Measurements from ENCODE around the gene POU6F2. TPM values are rescaled to one million over a fixed set of nuclear protein-coding genes. Genes with fewer than 3 reads are reported as not detected.

POU6F2 gene
- total RNA-seq, 1 experiment from 2014 or later = not detected

DNA sequence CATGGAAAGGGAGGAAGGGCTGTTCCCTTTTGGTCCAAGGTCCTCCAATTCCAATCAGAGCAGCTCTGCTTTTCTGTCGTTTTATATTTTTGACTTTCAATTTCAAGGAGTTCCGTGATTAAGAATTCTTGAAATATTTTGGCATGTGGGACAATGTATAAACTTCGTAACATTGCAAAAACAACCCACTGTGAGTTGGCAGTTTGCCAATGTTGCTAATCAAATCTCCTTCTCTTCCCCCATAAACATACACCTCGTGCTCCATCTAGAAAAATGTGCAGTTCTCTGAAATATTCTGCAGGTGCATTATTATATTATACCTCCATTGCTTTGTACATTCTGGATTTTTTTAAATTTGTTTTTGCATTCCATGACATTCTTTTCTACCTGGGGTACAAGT lies 49.8 kb downstream of the POU6F2 start:
- intact Hi-C loops (cut with micrococcal nuclease) = no loop called here
- Histone ChIP-seq H3K9me3 (ENCODE audit: low read length) (no peaks in the 10 kb centered on the region), H3K9me2 (replicated peaks; ENCODE audit: low read length) (no peaks in the 10 kb centered on the region), H3K4me1 (ENCODE audit: insufficient read depth, low read length) (no peaks in the 10 kb centered on the region), H3K79me2 (ENCODE audit: low read length) (no peaks in the 10 kb centered on the region), H3K4me2 (ENCODE audit: low read length) (no peak overlapping the region), H3K27me3 (ENCODE audit: low read length) (peaks cover 8% of the 10 kb centered on the region; the same call in 1 of the 2 replicates), H3K4me3 (ENCODE audit: low read length) (no peak overlapping the region), H4K20me1 (ENCODE audit: low read length) (no peaks in the 10 kb centered on the region), H2AFZ (ENCODE audit: low read length) (no peak overlapping the region), H3F3A (ENCODE audit: low read length, unreplicated experiment) (no peaks in the 10 kb centered on the region), H3K9ac (ENCODE audit: low read length) (no peak overlapping the region), H3K27ac (ENCODE audit: low read length) (no peak overlapping the region), H3K36me3 (ENCODE audit: low read depth, low read length) (no peaks in the 10 kb centered on the region)
- TF ChIP-seq EZH2 (IDR thresholded peaks at IDR 0.05; ENCODE audit: low read length, unreplicated experiment) (no peak), EZH2phosphoT487 (IDR thresholded peaks at IDR 0.05; ENCODE audit: borderline replicate concordance, low read length) (no peak)
- TF ChIP-seq, protein P1, sequence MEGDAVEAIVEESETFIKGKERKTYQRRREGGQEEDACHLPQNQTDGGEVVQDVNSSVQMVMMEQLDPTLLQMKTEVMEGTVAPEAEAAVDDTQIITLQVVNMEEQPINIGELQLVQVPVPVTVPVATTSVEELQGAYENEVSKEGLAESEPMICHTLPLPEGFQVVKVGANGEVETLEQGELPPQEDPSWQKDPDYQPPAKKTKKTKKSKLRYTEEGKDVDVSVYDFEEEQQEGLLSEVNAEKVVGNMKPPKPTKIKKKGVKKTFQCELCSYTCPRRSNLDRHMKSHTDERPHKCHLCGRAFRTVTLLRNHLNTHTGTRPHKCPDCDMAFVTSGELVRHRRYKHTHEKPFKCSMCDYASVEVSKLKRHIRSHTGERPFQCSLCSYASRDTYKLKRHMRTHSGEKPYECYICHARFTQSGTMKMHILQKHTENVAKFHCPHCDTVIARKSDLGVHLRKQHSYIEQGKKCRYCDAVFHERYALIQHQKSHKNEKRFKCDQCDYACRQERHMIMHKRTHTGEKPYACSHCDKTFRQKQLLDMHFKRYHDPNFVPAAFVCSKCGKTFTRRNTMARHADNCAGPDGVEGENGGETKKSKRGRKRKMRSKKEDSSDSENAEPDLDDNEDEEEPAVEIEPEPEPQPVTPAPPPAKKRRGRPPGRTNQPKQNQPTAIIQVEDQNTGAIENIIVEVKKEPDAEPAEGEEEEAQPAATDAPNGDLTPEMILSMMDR (conservative IDR thresholded peaks at IDR 0.05; ENCODE audit: low read depth, low read length) = no peak
- DNase-seq = no peak
- no TSS peak for BruUV-seq (replicated peaks)
- POLR2A ChIA-PET (ENCODE audit: unreplicated experiment) = no interaction called here
- CTCF ChIA-PET = no interaction called here
- ATAC-seq = no peak

DNA sequence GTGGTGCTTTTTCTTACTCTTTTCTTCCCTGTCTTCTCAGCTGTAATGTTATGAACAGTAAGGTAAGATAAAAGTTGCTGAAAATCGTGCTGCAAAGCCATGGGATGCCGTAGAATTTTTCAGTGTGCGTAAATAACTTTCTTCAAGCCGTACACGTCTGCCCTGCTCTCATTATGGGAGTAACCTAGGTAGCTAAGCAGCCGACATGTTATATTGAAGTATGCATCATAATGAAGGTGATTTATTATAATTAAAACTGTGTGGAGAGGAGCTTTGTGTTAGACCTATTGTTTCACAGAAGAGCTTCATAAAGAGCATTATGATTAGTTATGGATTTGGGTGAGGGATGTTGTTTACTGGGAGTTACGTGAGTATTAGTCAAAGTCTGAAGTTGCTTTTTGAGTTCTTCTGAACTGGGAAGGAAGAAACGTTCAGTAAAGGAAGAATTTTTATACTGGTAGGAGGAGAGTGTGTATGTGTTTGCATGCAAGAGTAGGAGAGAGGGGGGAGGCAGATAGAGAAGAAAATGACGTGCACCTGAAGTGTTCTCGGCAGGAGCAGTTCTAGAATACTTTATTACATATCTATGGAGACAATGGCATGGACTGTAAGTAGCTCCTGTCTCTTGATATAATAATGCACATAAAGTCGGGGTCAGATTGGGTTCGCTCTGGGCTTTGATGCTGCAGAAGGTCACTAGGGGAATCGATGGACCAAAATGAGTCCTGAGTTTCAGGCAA lies 56.3 kb downstream of the POU6F2 start:
- Histone ChIP-seq H3K79me2 (ENCODE audit: low read length) (no peaks in the 10 kb centered on the region), H3K9ac (ENCODE audit: low read length) (no peak overlapping the region), H3K27ac (ENCODE audit: low read length) (no peak overlapping the region), H3K4me2 (ENCODE audit: low read length) (no peak overlapping the region), H3K4me1 (ENCODE audit: insufficient read depth, low read length) (no peaks in the 10 kb centered on the region), H3K36me3 (ENCODE audit: low read depth, low read length) (no peaks in the 10 kb centered on the region), H3F3A (ENCODE audit: low read length, unreplicated experiment) (no peaks in the 10 kb centered on the region), H3K9me3 (ENCODE audit: low read length) (no peaks in the 10 kb centered on the region), H2AFZ (ENCODE audit: low read length) (no peak overlapping the region), H3K9me2 (replicated peaks; ENCODE audit: low read length) (no peaks in the 10 kb centered on the region), H4K20me1 (ENCODE audit: low read length) (no peaks in the 10 kb centered on the region), H3K4me3 (ENCODE audit: low read length) (no peak overlapping the region), H3K27me3 (ENCODE audit: low read length) (peaks cover 65% of the 10 kb centered on the region)
- DNase-seq = no peak
- intact Hi-C loops (cut with micrococcal nuclease) = no loop called here
- POLR2A ChIA-PET (ENCODE audit: unreplicated experiment) = no interaction called here
- no TSS peak for BruUV-seq (replicated peaks)
- CTCF ChIA-PET = no interaction called here
- ATAC-seq = no peak
- TF ChIP-seq, protein P1 (conservative IDR thresholded peaks at IDR 0.05; ENCODE audit: low read depth, low read length) = no peak
- TF ChIP-seq EZH2phosphoT487 (IDR thresholded peaks at IDR 0.05; ENCODE audit: borderline replicate concordance, low read length) = no peak
- TF ChIP-seq EZH2 (IDR thresholded peaks at IDR 0.05; ENCODE audit: low read length, unreplicated experiment) = no peak

DNA sequence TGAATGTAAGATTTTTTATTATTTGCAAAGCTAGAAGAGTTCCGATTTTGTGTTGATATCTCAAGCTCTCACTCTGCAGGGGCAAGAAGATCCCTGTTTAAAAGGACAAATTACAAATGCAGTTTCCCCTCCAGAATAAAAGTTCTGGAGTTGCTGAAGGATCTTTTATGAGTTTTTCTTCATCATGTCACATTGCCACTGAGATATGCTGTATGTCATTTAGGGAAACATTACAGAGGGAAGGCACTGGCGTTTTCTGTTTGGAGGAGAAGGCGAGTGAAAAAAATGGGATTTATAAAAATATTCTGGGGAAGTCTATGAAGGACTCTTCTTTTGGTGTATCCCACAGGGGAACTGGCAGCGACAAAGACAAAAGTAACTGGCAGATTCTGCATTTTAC lies 57.4 kb downstream of the POU6F2 start:
- Histone ChIP-seq H3K9ac (ENCODE audit: low read length) (no peak overlapping the region), H3K4me3 (ENCODE audit: low read length) (no peak overlapping the region), H3K9me3 (ENCODE audit: low read length) (no peaks in the 10 kb centered on the region), H3K79me2 (ENCODE audit: low read length) (no peaks in the 10 kb centered on the region), H3K27ac (ENCODE audit: low read length) (no peak overlapping the region), H3K27me3 (ENCODE audit: low read length) (peaks cover 68% of the 10 kb centered on the region), H2AFZ (ENCODE audit: low read length) (no peak overlapping the region), H3K4me2 (ENCODE audit: low read length) (no peak overlapping the region), H4K20me1 (ENCODE audit: low read length) (no peaks in the 10 kb centered on the region), H3F3A (ENCODE audit: low read length, unreplicated experiment) (no peaks in the 10 kb centered on the region), H3K4me1 (ENCODE audit: insufficient read depth, low read length) (no peaks in the 10 kb centered on the region), H3K9me2 (replicated peaks; ENCODE audit: low read length) (no peaks in the 10 kb centered on the region), H3K36me3 (ENCODE audit: low read depth, low read length) (no peaks in the 10 kb centered on the region)
- ATAC-seq (no peak), DNase-seq (no peak)
- ChIA-PET POLR2A (ENCODE audit: unreplicated experiment) (no interaction called here), CTCF (no interaction called here)
- no peak for TF ChIP-seq EZH2 (IDR thresholded peaks at IDR 0.05; ENCODE audit: low read length, unreplicated experiment)
- TF ChIP-seq EZH2phosphoT487 (IDR thresholded peaks at IDR 0.05; ENCODE audit: borderline replicate concordance, low read length) = no peak
- TF ChIP-seq, protein P1 (conservative IDR thresholded peaks at IDR 0.05; ENCODE audit: low read depth, low read length) = no peak
- BruUV-seq (replicated peaks) = no TSS peak
- intact Hi-C loops (cut with micrococcal nuclease) = no loop called here

All from PC-3 (cell line).